ENCODE measurements around the gene SLC44A1. TPM values are rescaled to one million over a fixed set of nuclear protein-coding genes. Genes with fewer than 3 reads are reported as not detected.

Gene SLC44A1
- total RNA-seq, 4 donors from 2014 or later = 39.3 to 94.1 (median 58.3) TPM

DNA sequence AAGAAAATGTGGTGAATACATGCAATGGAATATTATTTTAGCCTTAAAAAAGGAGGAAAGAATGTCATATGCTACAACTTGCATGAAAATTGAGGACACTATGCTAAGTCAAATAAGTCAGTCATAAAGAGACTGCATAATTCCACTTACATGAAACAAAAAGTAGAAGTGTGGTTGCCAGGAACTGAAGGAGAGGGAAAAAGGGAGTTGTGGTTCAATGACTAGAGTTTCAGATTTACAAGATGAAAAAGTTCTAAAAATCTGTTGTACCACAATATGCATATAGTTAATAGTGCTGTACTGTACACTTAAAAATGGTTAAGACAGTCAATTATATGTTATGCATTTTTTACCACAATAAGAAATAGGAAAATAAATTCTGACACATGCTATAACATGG, 95.4 kb downstream of the SLC44A1 start:
- Histone ChIP-seq H3K4me1 (peaks cover 0 to 8% (median 1%) of the 10 kb centered on the region in 4 donors), H3K27ac (no peak overlapping the region), H3K36me3 (peaks cover 0 to 7% (median 0%) of the 10 kb centered on the region in 4 donors), H3K9me3 (no peaks in the 10 kb centered on the region), H3K4me3 (no peak overlapping the region), H3K27me3 (no peaks in the 10 kb centered on the region)
- no peak for TF ChIP-seq EP300 (IDR thresholded peaks at IDR 0.05; ENCODE audit: low read depth)
- TF ChIP-seq, protein P1, sequence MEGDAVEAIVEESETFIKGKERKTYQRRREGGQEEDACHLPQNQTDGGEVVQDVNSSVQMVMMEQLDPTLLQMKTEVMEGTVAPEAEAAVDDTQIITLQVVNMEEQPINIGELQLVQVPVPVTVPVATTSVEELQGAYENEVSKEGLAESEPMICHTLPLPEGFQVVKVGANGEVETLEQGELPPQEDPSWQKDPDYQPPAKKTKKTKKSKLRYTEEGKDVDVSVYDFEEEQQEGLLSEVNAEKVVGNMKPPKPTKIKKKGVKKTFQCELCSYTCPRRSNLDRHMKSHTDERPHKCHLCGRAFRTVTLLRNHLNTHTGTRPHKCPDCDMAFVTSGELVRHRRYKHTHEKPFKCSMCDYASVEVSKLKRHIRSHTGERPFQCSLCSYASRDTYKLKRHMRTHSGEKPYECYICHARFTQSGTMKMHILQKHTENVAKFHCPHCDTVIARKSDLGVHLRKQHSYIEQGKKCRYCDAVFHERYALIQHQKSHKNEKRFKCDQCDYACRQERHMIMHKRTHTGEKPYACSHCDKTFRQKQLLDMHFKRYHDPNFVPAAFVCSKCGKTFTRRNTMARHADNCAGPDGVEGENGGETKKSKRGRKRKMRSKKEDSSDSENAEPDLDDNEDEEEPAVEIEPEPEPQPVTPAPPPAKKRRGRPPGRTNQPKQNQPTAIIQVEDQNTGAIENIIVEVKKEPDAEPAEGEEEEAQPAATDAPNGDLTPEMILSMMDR (IDR thresholded peaks at IDR 0.05) = no peak
- TF ChIP-seq POLR2A (IDR thresholded peaks at IDR 0.05) = no peak
- no peak for TF ChIP-seq POLR2AphosphoS5 (IDR thresholded peaks at IDR 0.05)
- intact Hi-C loops (cut with DNase I; ENCODE audit: low total_unique reads) (no loop called here), in situ Hi-C loops (cut with MboI; ENCODE audit: low pct_ligation_motif_present in 1 of 4, low pct_unique_long_range_greater_than_20kb in 1 of 4, low sequenced_read_pairs in 3 of 4) (no loop called here)
- no peak for DNase-seq

DNA sequence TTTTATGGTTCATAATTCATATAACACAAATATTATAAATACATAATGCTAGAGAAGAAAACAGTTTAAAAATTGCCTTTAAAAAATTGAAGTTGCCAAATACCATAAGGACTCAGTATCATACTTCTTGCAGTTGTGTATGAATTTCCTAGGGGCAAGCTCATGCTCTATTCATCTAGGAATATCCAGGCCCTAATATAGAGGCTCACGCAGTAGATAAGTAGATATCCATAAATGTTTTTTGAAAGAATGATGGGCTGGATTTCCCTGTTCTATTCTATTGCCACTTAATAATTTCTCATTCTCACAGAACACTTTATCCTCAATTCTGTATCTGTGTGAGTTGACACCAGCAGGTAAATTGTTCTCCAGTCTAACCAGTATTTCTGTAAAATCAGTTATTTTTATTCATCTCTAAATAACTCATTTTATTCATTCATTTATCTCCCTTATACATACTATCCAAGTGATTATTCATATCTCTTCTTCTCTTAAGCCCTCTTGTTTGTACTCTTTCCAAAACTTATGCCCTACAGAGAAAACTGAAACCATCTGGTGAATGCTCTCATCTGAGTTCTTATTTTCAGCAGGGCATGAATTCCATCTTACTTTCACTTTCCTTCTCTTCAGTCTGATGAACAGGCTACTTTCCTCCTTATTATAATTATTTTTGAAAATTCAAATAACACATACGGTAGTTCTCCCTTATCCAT, 97.1 kb downstream of the SLC44A1 start:
- no peaks in the 10 kb centered on the region for H3K27me3 ChIP-seq
- no peak for DNase-seq
- H3K36me3 ChIP-seq = peaks cover 0 to 1% (median 0%) of the 10 kb centered on the region in 4 donors
- in situ Hi-C loops (cut with MboI; ENCODE audit: low pct_ligation_motif_present in 1 of 4, low pct_unique_long_range_greater_than_20kb in 1 of 4, low sequenced_read_pairs in 3 of 4) (no loop called here), intact Hi-C loops (cut with DNase I; ENCODE audit: low total_unique reads) (no loop called here)
- H3K9me3 ChIP-seq = no peaks in the 10 kb centered on the region
- TF ChIP-seq, protein P1 (IDR thresholded peaks at IDR 0.05) = no peak
- TF ChIP-seq POLR2A (IDR thresholded peaks at IDR 0.05) (no peak), EP300 (IDR thresholded peaks at IDR 0.05; ENCODE audit: low read depth) (no peak), POLR2AphosphoS5 (IDR thresholded peaks at IDR 0.05) (no peak)
- peak overlapping the region in 3 of 4 donors; percentile 3 to 30 (median 19) for H3K27ac ChIP-seq
- peaks cover 0 to 18% (median 1%) of the 10 kb centered on the region in 4 donors for H3K4me1 ChIP-seq
- H3K4me3 ChIP-seq = no peak overlapping the region
- WGBS, 2 donors (ENCODE audit: low coverage in 1 of 2) = 62 to 94% methylated on average over 2 of the region's 2 CpGs

DNA sequence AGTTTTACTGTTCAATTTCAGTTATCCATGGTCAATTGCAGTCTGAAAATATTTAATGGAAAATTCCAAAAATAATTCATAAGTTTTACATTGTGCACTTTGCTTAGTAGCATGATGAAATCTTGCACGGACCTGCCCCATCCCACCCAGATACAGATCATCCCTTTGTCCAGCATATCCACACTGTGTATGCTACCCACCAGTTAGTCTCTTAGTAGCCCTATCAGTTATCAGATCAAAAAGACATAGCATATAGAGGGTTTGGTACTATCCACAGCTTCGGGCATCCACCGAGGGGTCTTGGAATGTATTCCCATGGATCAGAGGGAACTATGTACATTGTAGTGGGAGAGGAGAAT, 97.7 kb downstream of the SLC44A1 start:
- DNase-seq = no peak
- no peaks in the 10 kb centered on the region for H3K36me3 ChIP-seq
- in situ Hi-C loops (cut with MboI; ENCODE audit: low pct_ligation_motif_present in 1 of 4, low pct_unique_long_range_greater_than_20kb in 1 of 4, low sequenced_read_pairs in 3 of 4) (no loop called here), intact Hi-C loops (cut with DNase I; ENCODE audit: low total_unique reads) (no loop called here)
- H3K4me3 ChIP-seq = no peak overlapping the region
- peak overlapping the region in 2 of 4 donors; percentile 3 to 19 for H3K27ac ChIP-seq
- no peaks in the 10 kb centered on the region for H3K9me3 ChIP-seq
- TF ChIP-seq, protein P1 (IDR thresholded peaks at IDR 0.05) = no peak
- no peak for TF ChIP-seq EP300 (IDR thresholded peaks at IDR 0.05; ENCODE audit: low read depth)
- TF ChIP-seq POLR2A (IDR thresholded peaks at IDR 0.05) = no peak
- TF ChIP-seq POLR2AphosphoS5 (IDR thresholded peaks at IDR 0.05) = no peak
- peaks cover 0 to 23% (median 1%) of the 10 kb centered on the region in 4 donors for H3K4me1 ChIP-seq
- no peaks in the 10 kb centered on the region for H3K27me3 ChIP-seq
- WGBS, 2 donors (ENCODE audit: low coverage in 1 of 2) = 67 to 82% methylated on average over 1 to 3 of the region's 3 CpGs

DNA sequence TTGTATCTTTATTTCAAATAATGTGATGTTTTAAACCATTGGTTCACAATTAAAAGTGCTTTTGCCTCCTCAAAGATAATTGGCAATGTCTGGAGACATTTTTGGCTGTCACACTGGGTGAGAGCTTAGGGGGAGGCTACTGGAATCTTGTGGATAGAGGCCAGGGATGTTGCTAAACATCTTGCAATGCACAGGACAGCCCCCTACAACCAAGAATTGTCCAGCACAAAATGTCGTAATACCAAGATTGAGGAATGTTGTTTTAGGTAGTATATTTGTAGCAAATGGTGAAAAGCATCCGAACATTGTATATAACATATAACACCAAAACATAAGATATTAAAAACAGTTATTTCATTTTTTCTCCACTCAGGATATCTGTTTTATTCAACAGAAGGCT, 99.8 kb downstream of the SLC44A1 start:
- Histone ChIP-seq H3K27ac (no peak overlapping the region), H3K4me3 (no peak overlapping the region), H3K4me1 (peaks cover 0 to 24% (median 1%) of the 10 kb centered on the region in 4 donors), H3K27me3 (no peaks in the 10 kb centered on the region), H3K9me3 (no peaks in the 10 kb centered on the region), H3K36me3 (peaks cover 0 to 11% (median 0%) of the 10 kb centered on the region in 4 donors)
- in situ Hi-C loops (cut with MboI; ENCODE audit: low pct_ligation_motif_present in 1 of 4, low pct_unique_long_range_greater_than_20kb in 1 of 4, low sequenced_read_pairs in 3 of 4) (no loop called here), intact Hi-C loops (cut with DNase I; ENCODE audit: low total_unique reads) (no loop called here)
- 82 to 98% methylated on average over 2 of the region's 2 CpGs for WGBS, 2 donors (ENCODE audit: low coverage in 1 of 2)
- DNase-seq = no peak
- TF ChIP-seq, protein P1 (IDR thresholded peaks at IDR 0.05) = no peak
- no peak for TF ChIP-seq POLR2A (IDR thresholded peaks at IDR 0.05)
- TF ChIP-seq POLR2AphosphoS5 (IDR thresholded peaks at IDR 0.05) = no peak
- no peak for TF ChIP-seq EP300 (IDR thresholded peaks at IDR 0.05; ENCODE audit: low read depth)
